ENCODE data around the gene FGD2. TPM values are rescaled to one million over a fixed set of nuclear protein-coding genes. Genes with fewer than 3 reads are reported as not detected.

The FGD2 gene
- total RNA-seq, 1 donor from 2014 or later: under 0.01 TPM

GRCh38 chr6:37077191-37077904 lies 71.9 kb downstream of the FGD2 start:
- DNase-seq (ENCODE audit: low read depth) (no peak), FAIRE-seq (no peak)
- TF ChIP-seq, protein P1, sequence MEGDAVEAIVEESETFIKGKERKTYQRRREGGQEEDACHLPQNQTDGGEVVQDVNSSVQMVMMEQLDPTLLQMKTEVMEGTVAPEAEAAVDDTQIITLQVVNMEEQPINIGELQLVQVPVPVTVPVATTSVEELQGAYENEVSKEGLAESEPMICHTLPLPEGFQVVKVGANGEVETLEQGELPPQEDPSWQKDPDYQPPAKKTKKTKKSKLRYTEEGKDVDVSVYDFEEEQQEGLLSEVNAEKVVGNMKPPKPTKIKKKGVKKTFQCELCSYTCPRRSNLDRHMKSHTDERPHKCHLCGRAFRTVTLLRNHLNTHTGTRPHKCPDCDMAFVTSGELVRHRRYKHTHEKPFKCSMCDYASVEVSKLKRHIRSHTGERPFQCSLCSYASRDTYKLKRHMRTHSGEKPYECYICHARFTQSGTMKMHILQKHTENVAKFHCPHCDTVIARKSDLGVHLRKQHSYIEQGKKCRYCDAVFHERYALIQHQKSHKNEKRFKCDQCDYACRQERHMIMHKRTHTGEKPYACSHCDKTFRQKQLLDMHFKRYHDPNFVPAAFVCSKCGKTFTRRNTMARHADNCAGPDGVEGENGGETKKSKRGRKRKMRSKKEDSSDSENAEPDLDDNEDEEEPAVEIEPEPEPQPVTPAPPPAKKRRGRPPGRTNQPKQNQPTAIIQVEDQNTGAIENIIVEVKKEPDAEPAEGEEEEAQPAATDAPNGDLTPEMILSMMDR (IDR thresholded peaks at IDR 0.05; ENCODE audit: insufficient read depth, low read length, severe bottlenecking): no peak
- Histone ChIP-seq H3K4me3 (ENCODE audit: low read depth, low read length) (no peak overlapping the region), H3K36me3 (ENCODE audit: control insufficient read depth, insufficient read depth, low read length) (no peaks in the 10 kb centered on the region), H3K27me3 (ENCODE audit: control insufficient read depth, insufficient read depth, low read length) (no peaks in the 10 kb centered on the region)

GRCh38 chr6:37077905-37078296 lies 72.4 kb downstream of the FGD2 start:
- TF ChIP-seq, protein P1 (IDR thresholded peaks at IDR 0.05; ENCODE audit: insufficient read depth, low read length, severe bottlenecking): no peak
- DNase-seq (ENCODE audit: low read depth) (peak; percentile 54), FAIRE-seq (no peak)
- no peaks in the 10 kb centered on the region for H3K36me3 ChIP-seq (ENCODE audit: control insufficient read depth, insufficient read depth, low read length)
- H3K27me3 ChIP-seq (ENCODE audit: control insufficient read depth, insufficient read depth, low read length): no peaks in the 10 kb centered on the region
- no peak overlapping the region for H3K4me3 ChIP-seq (ENCODE audit: low read depth, low read length)

Other genes with a start within 250 kb of the FGD2 start
- not detected in 2 replicates for gene CPNE5, start 166.2 kb upstream of the FGD2 start, total RNA-seq
- gene PPIL1, start 130.9 kb upstream of the FGD2 start, total RNA-seq: 33.3 and 34.8 TPM in 2 replicates
- gene C6orf89, start 119.7 kb upstream of the FGD2 start, total RNA-seq: 21.9 and 26.8 TPM in 2 replicates
- not detected in 2 replicates for gene PI16, start 50.9 kb upstream of the FGD2 start, total RNA-seq
- gene MTCH1, start 19.5 kb upstream of the FGD2 start, total RNA-seq: 138 and 156 TPM in 2 replicates
- gene PIM1, start 164.5 kb downstream of the FGD2 start, total RNA-seq: 29.2 and 35.3 TPM in 2 replicates

All from bronchial epithelial cell (primary cell).